ENCODE measurements around the gene CCNL1.

Gene CCNL1

DNA sequence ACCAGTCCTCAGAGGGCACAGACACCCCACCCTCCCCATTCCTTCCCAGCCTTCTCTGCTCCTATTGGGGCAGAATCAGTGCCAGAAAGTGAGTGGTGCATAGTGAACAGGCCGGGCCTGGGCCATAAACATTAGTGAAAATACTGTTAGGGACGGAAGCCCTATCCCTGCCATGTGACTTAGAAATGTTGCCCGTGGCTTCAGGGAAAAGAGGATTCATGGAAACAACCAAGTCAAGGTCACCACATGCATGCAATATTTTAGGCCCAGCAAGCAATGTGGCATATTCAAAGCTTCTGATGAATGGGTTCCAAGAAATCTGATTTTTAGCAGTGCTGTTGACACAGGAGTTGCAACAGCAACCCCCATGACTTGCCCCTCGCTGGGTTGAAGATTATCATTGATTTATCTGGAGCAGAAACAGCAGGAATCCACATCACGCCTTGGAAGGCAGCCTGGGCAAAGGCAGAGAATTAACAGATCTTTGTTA is 52.3 kb downstream of the CCNL1 start:
- TF ChIP-seq, protein P1, sequence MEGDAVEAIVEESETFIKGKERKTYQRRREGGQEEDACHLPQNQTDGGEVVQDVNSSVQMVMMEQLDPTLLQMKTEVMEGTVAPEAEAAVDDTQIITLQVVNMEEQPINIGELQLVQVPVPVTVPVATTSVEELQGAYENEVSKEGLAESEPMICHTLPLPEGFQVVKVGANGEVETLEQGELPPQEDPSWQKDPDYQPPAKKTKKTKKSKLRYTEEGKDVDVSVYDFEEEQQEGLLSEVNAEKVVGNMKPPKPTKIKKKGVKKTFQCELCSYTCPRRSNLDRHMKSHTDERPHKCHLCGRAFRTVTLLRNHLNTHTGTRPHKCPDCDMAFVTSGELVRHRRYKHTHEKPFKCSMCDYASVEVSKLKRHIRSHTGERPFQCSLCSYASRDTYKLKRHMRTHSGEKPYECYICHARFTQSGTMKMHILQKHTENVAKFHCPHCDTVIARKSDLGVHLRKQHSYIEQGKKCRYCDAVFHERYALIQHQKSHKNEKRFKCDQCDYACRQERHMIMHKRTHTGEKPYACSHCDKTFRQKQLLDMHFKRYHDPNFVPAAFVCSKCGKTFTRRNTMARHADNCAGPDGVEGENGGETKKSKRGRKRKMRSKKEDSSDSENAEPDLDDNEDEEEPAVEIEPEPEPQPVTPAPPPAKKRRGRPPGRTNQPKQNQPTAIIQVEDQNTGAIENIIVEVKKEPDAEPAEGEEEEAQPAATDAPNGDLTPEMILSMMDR (IDR thresholded peaks at IDR 0.05), result no peak
- no peak overlapping the region for H3K27ac ChIP-seq
- no peak overlapping the region for H3K9ac ChIP-seq
- peaks cover 4% of the 10 kb centered on the region for H3K4me1 ChIP-seq
- H3K9me3 ChIP-seq (ENCODE audit: control insufficient read depth, low read length), result no peaks in the 10 kb centered on the region
- no peak overlapping the region for H3K4me2 ChIP-seq (ENCODE audit: low read length)
- no peaks in the 10 kb centered on the region for H3K79me2 ChIP-seq
- H2AFZ ChIP-seq, result peak overlapping the region; percentile 30
- no peaks in the 10 kb centered on the region for H3K36me3 ChIP-seq (ENCODE audit: control insufficient read depth, insufficient read depth, low read length)
- H3K27me3 ChIP-seq (ENCODE audit: control insufficient read depth, insufficient read depth, low read length), result no peaks in the 10 kb centered on the region
- no peak overlapping the region for H3K4me3 ChIP-seq (ENCODE audit: low read depth, low read length)

GRCh38 chr3:157107037-157107436 is 52.9 kb downstream of the CCNL1 start:
- H3K36me3 ChIP-seq (ENCODE audit: control insufficient read depth, insufficient read depth, low read length), result no peaks in the 10 kb centered on the region
- no peak overlapping the region for H2AFZ ChIP-seq
- peaks cover 4% of the 10 kb centered on the region for H3K4me1 ChIP-seq
- no peak overlapping the region for H3K9ac ChIP-seq
- no peaks in the 10 kb centered on the region for H3K9me3 ChIP-seq (ENCODE audit: control insufficient read depth, low read length)
- no peak overlapping the region for H3K4me3 ChIP-seq (ENCODE audit: low read depth, low read length)
- H3K4me2 ChIP-seq (ENCODE audit: low read length), result no peak overlapping the region
- no peak overlapping the region for H3K27ac ChIP-seq
- no peaks in the 10 kb centered on the region for H3K27me3 ChIP-seq (ENCODE audit: control insufficient read depth, insufficient read depth, low read length)
- H3K79me2 ChIP-seq, result no peaks in the 10 kb centered on the region
- TF ChIP-seq, protein P1 (IDR thresholded peaks at IDR 0.05), result no peak

DNA sequence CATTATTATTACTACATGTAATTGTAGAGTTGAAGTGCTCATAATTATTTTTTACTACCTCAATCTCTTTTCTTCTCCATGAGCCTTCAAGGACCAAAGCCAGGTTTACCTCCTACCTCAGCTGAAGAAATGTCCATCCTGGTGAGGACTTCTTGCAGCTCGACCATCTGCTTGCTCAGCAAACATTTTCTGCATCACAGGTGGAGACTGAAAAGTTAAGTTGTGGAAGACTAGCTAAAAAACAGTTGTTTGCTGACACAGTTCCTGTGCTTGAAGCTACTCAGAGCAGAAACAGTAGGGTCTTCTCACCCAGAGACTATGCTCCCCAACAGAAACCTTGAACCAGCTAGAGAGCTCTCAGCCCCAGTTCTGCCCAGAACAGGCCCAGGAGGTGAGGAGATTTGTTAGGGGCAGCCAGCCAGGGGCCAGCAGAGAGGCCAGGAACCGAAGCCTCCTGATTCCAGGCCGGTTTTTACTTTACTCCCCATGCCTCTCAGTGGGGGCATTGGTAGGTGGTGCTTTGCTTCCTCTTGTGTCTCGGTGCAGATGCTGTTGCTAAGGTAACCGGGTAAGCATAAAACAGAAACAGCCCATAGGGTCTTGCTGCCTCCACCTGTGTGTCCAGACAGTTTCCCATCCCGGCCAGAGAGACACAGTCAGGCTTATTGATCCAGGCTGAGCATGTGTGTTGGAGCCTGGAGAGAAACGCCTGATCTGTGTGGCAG is 54.9 kb downstream of the CCNL1 start:
- no peak overlapping the region for H3K4me3 ChIP-seq (ENCODE audit: low read depth, low read length)
- H3K36me3 ChIP-seq (ENCODE audit: control insufficient read depth, insufficient read depth, low read length), result no peaks in the 10 kb centered on the region
- no peak overlapping the region for H3K27ac ChIP-seq
- H3K9me3 ChIP-seq (ENCODE audit: control insufficient read depth, low read length), result no peaks in the 10 kb centered on the region
- TF ChIP-seq, protein P1 (IDR thresholded peaks at IDR 0.05), result no peak
- H3K4me1 ChIP-seq, result peaks cover 4% of the 10 kb centered on the region
- H3K27me3 ChIP-seq (ENCODE audit: control insufficient read depth, insufficient read depth, low read length), result no peaks in the 10 kb centered on the region
- H3K4me2 ChIP-seq (ENCODE audit: low read length), result no peak overlapping the region
- no peak overlapping the region for H3K9ac ChIP-seq
- no peak overlapping the region for H2AFZ ChIP-seq
- no peaks in the 10 kb centered on the region for H3K79me2 ChIP-seq

DNA sequence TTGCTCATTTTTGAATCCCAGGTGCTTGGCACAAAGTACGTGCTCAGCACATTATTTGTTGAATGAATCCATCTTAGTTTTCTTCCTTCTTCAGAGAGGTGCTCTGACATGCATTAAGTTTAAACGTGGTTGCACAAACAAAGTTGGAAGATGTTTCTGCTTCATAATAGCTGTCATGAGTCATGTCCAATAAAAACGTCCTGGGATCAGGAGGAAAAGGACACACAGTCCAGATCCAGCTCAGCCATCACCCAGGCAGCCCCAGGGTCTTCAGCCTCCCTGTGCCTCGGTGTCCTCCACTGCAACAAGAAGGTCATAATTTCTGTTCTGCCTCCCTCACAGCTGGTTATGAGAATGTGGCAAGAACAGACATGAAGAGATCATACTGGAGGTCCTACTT is 55.4 kb downstream of the CCNL1 start:
- Histone ChIP-seq H3K4me3 (ENCODE audit: low read depth, low read length) (no peak overlapping the region), H3K4me1 (peaks cover 4% of the 10 kb centered on the region), H3K27ac (no peak overlapping the region), H2AFZ (no peak overlapping the region), H3K4me2 (ENCODE audit: low read length) (no peak overlapping the region), H3K9me3 (ENCODE audit: control insufficient read depth, low read length) (no peaks in the 10 kb centered on the region), H3K9ac (no peak overlapping the region), H3K27me3 (ENCODE audit: control insufficient read depth, insufficient read depth, low read length) (no peaks in the 10 kb centered on the region), H3K79me2 (no peaks in the 10 kb centered on the region), H3K36me3 (ENCODE audit: control insufficient read depth, insufficient read depth, low read length) (no peaks in the 10 kb centered on the region)
- TF ChIP-seq, protein P1 (IDR thresholded peaks at IDR 0.05), result no peak

DNA sequence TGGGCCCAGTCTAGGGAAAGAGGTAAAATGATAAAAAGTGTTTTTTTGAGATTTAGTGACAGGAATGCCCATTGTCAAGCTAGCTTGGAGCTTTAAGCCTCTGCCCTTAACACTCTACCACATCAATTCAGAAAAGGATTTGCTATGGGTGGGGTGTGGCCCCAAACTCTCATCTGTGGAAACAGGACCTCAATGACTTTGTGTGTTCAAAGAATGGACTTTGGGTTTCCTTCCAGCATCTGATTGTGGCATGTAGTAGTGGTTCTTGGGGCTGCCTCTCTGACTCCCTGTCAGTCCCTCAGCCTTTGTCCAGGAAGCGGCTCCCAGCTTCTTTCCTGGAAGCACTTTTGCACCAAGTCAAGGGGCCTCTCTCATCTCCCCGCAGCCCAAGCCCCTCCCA is 56.1 kb downstream of the CCNL1 start:
- Histone ChIP-seq H2AFZ (no peak overlapping the region), H3K36me3 (ENCODE audit: control insufficient read depth, insufficient read depth, low read length) (no peaks in the 10 kb centered on the region), H3K4me2 (ENCODE audit: low read length) (no peak overlapping the region), H3K4me3 (ENCODE audit: low read depth, low read length) (no peak overlapping the region), H3K79me2 (no peaks in the 10 kb centered on the region), H3K4me1 (peaks cover 4% of the 10 kb centered on the region), H3K9ac (no peak overlapping the region), H3K27ac (no peak overlapping the region), H3K9me3 (ENCODE audit: control insufficient read depth, low read length) (no peaks in the 10 kb centered on the region), H3K27me3 (ENCODE audit: control insufficient read depth, insufficient read depth, low read length) (no peaks in the 10 kb centered on the region)
- TF ChIP-seq, protein P1 (IDR thresholded peaks at IDR 0.05), result no peak

Measured in parathyroid adenoma (tissue), 2 donors.